Loucy (cell line): ENCODE measurements around the gene CRHR1.

Experiments
- H2AFZ ChIP-seq: fragments of 200-600 bp; sonication (generic); 2 replicates; pipeline ENCODE4 v1.6.0; 2016; ENCODE audit warnings: antibody characterized with exemption, mild to moderate bottlenecking, low read length, moderate library complexity
- H3F3A ChIP-seq: fragments of 200-600 bp; 2 replicates; pipeline ENCODE4 v1.6.0; 2016; ENCODE audit warnings: antibody characterized with exemption, low read depth, mild to moderate bottlenecking
- H3K27me3 ChIP-seq: fragments of 200-600 bp; sonication (generic); 2 replicates; pipeline ENCODE4 v1.6.1; 2014; ENCODE audit warnings: low read length, mild to moderate bottlenecking; ENCODE audit not compliant: insufficient read depth, poor library complexity, severe bottlenecking
- H3K36me3 ChIP-seq: fragments of 200-600 bp; sonication (generic); 2 replicates; pipeline ENCODE4 v1.6.1; 2016; ENCODE audit warnings: low read length; ENCODE audit not compliant: insufficient read depth
- H3K4me1 ChIP-seq: fragments of 200-600 bp; sonication (generic); 2 replicates; pipeline ENCODE4 v1.5.1; 2014; ENCODE audit warnings: low read length, mild to moderate bottlenecking; ENCODE audit not compliant: insufficient read depth, poor library complexity, severe bottlenecking
- H3K4me2 ChIP-seq: fragments of 200-600 bp; sonication (generic); 2 replicates; pipeline ENCODE4 v1.6.0; 2014; ENCODE audit warnings: antibody characterized with exemption, low read length, low read depth, mild to moderate bottlenecking; ENCODE audit not compliant: poor library complexity, severe bottlenecking
- H3K4me3 ChIP-seq: fragments of 200-600 bp; sonication (generic); 2 replicates; pipeline ENCODE4 v1.5.1; 2014; ENCODE audit warnings: low read length, mild to moderate bottlenecking, mixed read lengths; ENCODE audit not compliant: poor library complexity, severe bottlenecking
- H3K79me2 ChIP-seq: fragments of 200-600 bp; sonication (generic); 2 replicates; pipeline ENCODE4 v1.6.1; 2014; ENCODE audit warnings: low read length; ENCODE audit not compliant: insufficient read depth
- H3K9ac ChIP-seq: fragments of 200-600 bp; sonication (generic); 2 replicates; pipeline ENCODE4 v1.6.0; 2014; ENCODE audit warnings: mild to moderate bottlenecking, low read depth, low read length, moderate library complexity; ENCODE audit not compliant: poor library complexity, severe bottlenecking
- H3K9me2 ChIP-seq: fragments of 200-600 bp; sonication (generic); replicated peaks from 2 replicates; pipeline ENCODE4 v1.6.1; 2016; ENCODE audit warnings: low read depth, low read length, mixed read lengths
- H3K9me3 ChIP-seq: fragments of 200-600 bp; sonication (generic); 2 replicates; pipeline ENCODE4 v1.6.1; 2014; ENCODE audit warnings: mild to moderate bottlenecking, antibody characterized with exemption, low read length, low read depth; ENCODE audit not compliant: insufficient read depth
- H4K20me1 ChIP-seq: fragments of 200-600 bp; sonication (generic); 2 replicates; pipeline ENCODE4 v1.6.0; 2014; ENCODE audit warnings: antibody characterized with exemption, low read length, mild to moderate bottlenecking; ENCODE audit not compliant: insufficient read depth, poor library complexity, severe bottlenecking
- CTCF ChIP-seq: fragments of 200-600 bp; sonication (generic); conservative IDR thresholded peaks from 2 replicates; pipeline ENCODE4 v1.5.1; 2014; ENCODE audit warnings: mild to moderate bottlenecking, antibody characterized with exemption, low read length
- EZH2phosphoT487 ChIP-seq: fragments of 200-600 bp; IDR thresholded peaks from 2 replicates; pipeline ENCODE4 v1.6.1; 2018; ENCODE audit warnings: antibody characterized with exemption, mild to moderate bottlenecking, moderate library complexity, borderline replicate concordance

Gene CRHR1

GRCh38 chr17:45846646-45847045, 62.5 kb downstream of the CRHR1 start:
- Histone ChIP-seq H4K20me1 (no peaks in the 10 kb centered on the region), H2AFZ (no peak overlapping the region), H3K27me3 (no peaks in the 10 kb centered on the region), H3K36me3 (no peaks in the 10 kb centered on the region), H3K9ac (no peak overlapping the region), H3F3A (no peaks in the 10 kb centered on the region), H3K4me1 (no peaks in the 10 kb centered on the region), H3K4me2 (no peak overlapping the region), H3K9me2 (no peaks in the 10 kb centered on the region), H3K4me3 (no peak overlapping the region), H3K79me2 (no peaks in the 10 kb centered on the region), H3K9me3 (no peaks in the 10 kb centered on the region)
- no peak for TF ChIP-seq CTCF
- no peak for TF ChIP-seq EZH2phosphoT487

- H3K36me3 ChIP-seq, result no peaks in the 10 kb centered on the region
- no peaks in the 10 kb centered on the region for H3K4me1 ChIP-seq
- H3K9ac ChIP-seq, result no peak overlapping the region
- no peaks in the 10 kb centered on the region for H3K79me2 ChIP-seq
- H3K9me2 ChIP-seq, result no peaks in the 10 kb centered on the region
- TF ChIP-seq CTCF (no peak), EZH2phosphoT487 (no peak)
- no peaks in the 10 kb centered on the region for H4K20me1 ChIP-seq
- H3F3A ChIP-seq, result no peaks in the 10 kb centered on the region
- H3K27me3 ChIP-seq, result no peaks in the 10 kb centered on the region
- H3K4me3 ChIP-seq, result no peak overlapping the region
- H3K9me3 ChIP-seq, result no peaks in the 10 kb centered on the region
- no peak overlapping the region for H2AFZ ChIP-seq
- no peak overlapping the region for H3K4me2 ChIP-seq
These were observed 63.0 kb downstream of the CRHR1 start for GRCh38 chr17:45847101-45847500.

GRCh38 chr17:45847747-45848146, 63.6 kb downstream of the CRHR1 start:
- no peaks in the 10 kb centered on the region for H4K20me1 ChIP-seq
- H2AFZ ChIP-seq, result no peak overlapping the region
- no peaks in the 10 kb centered on the region for H3F3A ChIP-seq
- no peaks in the 10 kb centered on the region for H3K9me3 ChIP-seq
- no peak overlapping the region for H3K4me2 ChIP-seq
- H3K4me3 ChIP-seq, result no peak overlapping the region
- H3K9ac ChIP-seq, result no peak overlapping the region
- H3K27me3 ChIP-seq, result no peaks in the 10 kb centered on the region
- H3K79me2 ChIP-seq, result no peaks in the 10 kb centered on the region
- no peaks in the 10 kb centered on the region for H3K4me1 ChIP-seq
- H3K36me3 ChIP-seq, result no peaks in the 10 kb centered on the region
- H3K9me2 ChIP-seq, result no peaks in the 10 kb centered on the region
- TF ChIP-seq CTCF (no peak), EZH2phosphoT487 (no peak)
